ENCODE data around the gene YLPM1. TPM values are rescaled to one million over a fixed set of nuclear protein-coding genes. Genes with fewer than 3 reads are reported as not detected.

YLPM1 gene
- total and polyA plus RNA-seq, 10 of the 15 experiments (the other 5 are each of a cell fraction or from before 2014, with no cell fraction given): 11.1 to 48.2 (median 18.0) TPM

GRCh38 chr14:74792249-74793039, 29.3 kb downstream of the YLPM1 start:
- in situ Hi-C loops (cut with MboI): no loop called here
- Histone ChIP-seq H3K79me2 (ENCODE audit: control insufficient read depth, insufficient read depth, low read length) (peaks cover 13% of the 10 kb centered on the region), H3K27ac (ENCODE audit: control insufficient read depth, insufficient read depth) (peak overlapping the region; percentile 64), H3K4me2 (ENCODE audit: control insufficient read depth, insufficient read depth) (peak overlapping the region; percentile 41), H3K36me3 (ENCODE audit: control insufficient read depth in 2 of 2, insufficient read depth in 2 of 2, low read length in 1 of 2) (peaks cover 6 to 18% of the 10 kb centered on the region in 2 experiments), H3K4me1 (ENCODE audit: control insufficient read depth, insufficient read depth, low read length) (no peaks in the 10 kb centered on the region), H4K20me1 (ENCODE audit: control insufficient read depth, insufficient read depth) (no peaks in the 10 kb centered on the region), H2AFZ (ENCODE audit: control insufficient read depth, low read depth, low read length) (peak overlapping the region; percentile 51), H3K4me3 (no peak overlapping the region), H3K9me3 (replicated peaks; ENCODE audit: control insufficient read depth, insufficient read depth, low read length) (peaks cover 5% of the 10 kb centered on the region; the same call in 2 of the 3 replicates), H3K9ac (ENCODE audit: control insufficient read depth, insufficient read depth, low read length) (no peak overlapping the region), H3K27me3 (replicated peaks in 1 of 2; ENCODE audit: control insufficient read depth in 2 of 2, insufficient read depth in 2 of 2, low read length in 1 of 2) (no peaks in the 10 kb centered on the region)
- DNase-seq (ENCODE audit: low read depth, low spot score): no peak
- RAD21 ChIA-PET (ENCODE audit: unreplicated experiment): no interaction called here
- SMC1A ChIA-PET (ENCODE audit: uncharacterized antibody, unreplicated experiment): interaction anchor here (1.2 kb wide), 1 partner anchor 10 kb away, joined by 5 read pairs; no protein-coding TSS in a partner anchor
- intact Hi-C loops (cut with micrococcal nuclease; ENCODE audit: unreplicated experiment): loop anchor here (1.0 kb wide), 1 partner anchor 183 kb away; no protein-coding TSS in a partner anchor
- TF ChIP-seq SKIL (IDR thresholded peaks at IDR 0.05; ENCODE audit: low read depth, poor library complexity, severe bottlenecking) (no peak), CEBPB (IDR thresholded peaks at IDR 0.05; ENCODE audit: borderline replicate concordance in 1 of 2, low read depth in 2 of 2, low read length in 2 of 2) (no peak), CHD2 (IDR thresholded peaks at IDR 0.05; ENCODE audit: borderline replicate concordance, low read depth, low read length) (no peak), RELA (IDR thresholded peaks at IDR 0.05; ENCODE audit: borderline replicate concordance, partially characterized antibody) (no peak), BHLHE40 (IDR thresholded peaks at IDR 0.05; ENCODE audit: borderline replicate concordance in 1 of 2, low read depth in 2 of 2, low read length in 1 of 2) (no peak)
- TF ChIP-seq, protein P1, sequence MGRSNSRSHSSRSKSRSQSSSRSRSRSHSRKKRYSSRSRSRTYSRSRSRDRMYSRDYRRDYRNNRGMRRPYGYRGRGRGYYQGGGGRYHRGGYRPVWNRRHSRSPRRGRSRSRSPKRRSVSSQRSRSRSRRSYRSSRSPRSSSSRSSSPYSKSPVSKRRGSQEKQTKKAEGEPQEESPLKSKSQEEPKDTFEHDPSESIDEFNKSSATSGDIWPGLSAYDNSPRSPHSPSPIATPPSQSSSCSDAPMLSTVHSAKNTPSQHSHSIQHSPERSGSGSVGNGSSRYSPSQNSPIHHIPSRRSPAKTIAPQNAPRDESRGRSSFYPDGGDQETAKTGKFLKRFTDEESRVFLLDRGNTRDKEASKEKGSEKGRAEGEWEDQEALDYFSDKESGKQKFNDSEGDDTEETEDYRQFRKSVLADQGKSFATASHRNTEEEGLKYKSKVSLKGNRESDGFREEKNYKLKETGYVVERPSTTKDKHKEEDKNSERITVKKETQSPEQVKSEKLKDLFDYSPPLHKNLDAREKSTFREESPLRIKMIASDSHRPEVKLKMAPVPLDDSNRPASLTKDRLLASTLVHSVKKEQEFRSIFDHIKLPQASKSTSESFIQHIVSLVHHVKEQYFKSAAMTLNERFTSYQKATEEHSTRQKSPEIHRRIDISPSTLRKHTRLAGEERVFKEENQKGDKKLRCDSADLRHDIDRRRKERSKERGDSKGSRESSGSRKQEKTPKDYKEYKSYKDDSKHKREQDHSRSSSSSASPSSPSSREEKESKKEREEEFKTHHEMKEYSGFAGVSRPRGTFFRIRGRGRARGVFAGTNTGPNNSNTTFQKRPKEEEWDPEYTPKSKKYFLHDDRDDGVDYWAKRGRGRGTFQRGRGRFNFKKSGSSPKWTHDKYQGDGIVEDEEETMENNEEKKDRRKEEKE (IDR thresholded peaks at IDR 0.05): no peak
- TF ChIP-seq, protein P2, sequence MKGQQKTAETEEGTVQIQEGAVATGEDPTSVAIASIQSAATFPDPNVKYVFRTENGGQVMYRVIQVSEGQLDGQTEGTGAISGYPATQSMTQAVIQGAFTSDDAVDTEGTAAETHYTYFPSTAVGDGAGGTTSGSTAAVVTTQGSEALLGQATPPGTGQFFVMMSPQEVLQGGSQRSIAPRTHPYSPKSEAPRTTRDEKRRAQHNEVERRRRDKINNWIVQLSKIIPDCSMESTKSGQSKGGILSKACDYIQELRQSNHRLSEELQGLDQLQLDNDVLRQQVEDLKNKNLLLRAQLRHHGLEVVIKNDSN (IDR thresholded peaks at IDR 0.05; ENCODE audit: borderline replicate concordance, extremely low read length, insufficient read depth, low read depth, low read length): no peak
- 64% methylated on average over 7 of the region's 7 CpGs for WGBS (ENCODE audit: insufficient coverage, insufficient replicate concordance, low lambda C conversion rate, missing lambda C conversion rate)
- ATAC-seq: no peak; the same call in 2 of the 3 replicates
- POLR2A ChIA-PET: no interaction called here
- CTCF ChIA-PET: interaction anchor here (1.1 to 1.7 kb wide), 4 partner anchors 14 to 184 kb away, joined by 3 to 6 read pairs (median 4); no protein-coding TSS in a partner anchor
- no peak for FAIRE-seq
- no TSS peak for BruUV-seq (replicated peaks)
